Esophagus (tissue), 2 donors: ENCODE results near the gene MYL3. TPM values are rescaled to one million over a fixed set of nuclear protein-coding genes. Genes with fewer than 3 reads are reported as not detected.

Experiments used
- H3K27ac ChIP-seq, 2 donors: one replicate each; pipeline ENCODE4 v1.5.1; 2013; ENCODE audit warnings: low read depth in 2 of 2, mild to moderate bottlenecking in 2 of 2, inconsistent platforms in 1 of 2, low read length in 1 of 2, moderate library complexity in 1 of 2
- H3K27me3 ChIP-seq, 2 donors: one replicate each; pipeline ENCODE4 v1.6.1; 2013; ENCODE audit warnings: low read length in 2 of 2, control low read depth in 1 of 2, mild to moderate bottlenecking in 1 of 2; ENCODE audit not compliant: insufficient read depth in 2 of 2, control insufficient read depth in 1 of 2
- H3K36me3 ChIP-seq, 2 donors: one replicate each; pipeline ENCODE4 v1.6.1; 2013; ENCODE audit warnings: low read length in 1 of 2; ENCODE audit not compliant: control insufficient read depth in 2 of 2, insufficient read depth in 2 of 2
- H3K4me1 ChIP-seq, 2 donors: one replicate each; pipeline ENCODE4 v1.6.1; 2013; ENCODE audit warnings: low read length in 1 of 2; ENCODE audit not compliant: control insufficient read depth in 2 of 2, insufficient read depth in 2 of 2
- H3K4me3 ChIP-seq, 2 donors: one replicate each; pipeline ENCODE4 v1.5.1; 2013; ENCODE audit warnings: low read length in 2 of 2, mild to moderate bottlenecking in 2 of 2, low read depth in 1 of 2, moderate library complexity in 1 of 2
- H3K9me3 ChIP-seq, 2 donors: one replicate each; pipeline ENCODE4 v1.6.1; 2013; ENCODE audit warnings: mild to moderate bottlenecking in 2 of 2, low read depth in 1 of 2, low read length in 1 of 2, moderate library complexity in 1 of 2; ENCODE audit not compliant: control insufficient read depth in 2 of 2, insufficient read depth in 1 of 2
- WGBS, 2 donors: extraction: QIAGEN DNeasy Blood & Tissue Kit; methylation state at CpG; one replicate each; pipeline ENCODE4 v1.1.7; 2013; 5-methylcytosine and 5-hydroxymethylcytosine counted together
- polyA plus RNA-seq, 2 donors: library from polyadenylated mRNA; stranded (reverse); fragments of 200-250 nt; gene quantifications; one replicate each; pipeline ENCODE4 v1.2.3, GENCODE V29; 2013
- donor health status: healthy with polysubstance abuse.
- donor health status: Bipolar disorder and iron deficiency.

The MYL3 gene
- polyA plus RNA-seq, 2 donors: 0.67 to 0.87 TPM

- H3K4me1 ChIP-seq: peaks cover 4 to 19% of the 10 kb centered on the region in 2 donors
- no peaks in the 10 kb centered on the region for H3K36me3 ChIP-seq
- H3K27me3 ChIP-seq: no peaks in the 10 kb centered on the region
- peaks cover 0 to 2% of the 10 kb centered on the region in 2 donors for H3K9me3 ChIP-seq
- H3K27ac ChIP-seq: no peak overlapping the region
- no peak overlapping the region for H3K4me3 ChIP-seq
- 73 to 77% methylated on average over 4 of the region's 4 CpGs for WGBS, 2 donors
Observed at GRCh38 chr3:46906471-46907058, 43.3 kb upstream of the MYL3 start.

- WGBS, 2 donors: 82 to 84% methylated on average over 11 of the region's 11 CpGs
- Histone ChIP-seq H3K36me3 (no peaks in the 10 kb centered on the region), H3K4me1 (peaks cover 4 to 19% of the 10 kb centered on the region in 2 donors), H3K4me3 (no peak overlapping the region), H3K27me3 (no peaks in the 10 kb centered on the region), H3K9me3 (peaks cover 0 to 2% of the 10 kb centered on the region in 2 donors), H3K27ac (no peak overlapping the region)
Observed at GRCh38 chr3:46905661-46906451, 42.6 kb upstream of the MYL3 start.

GRCh38 chr3:46905213-46905560, 41.9 kb upstream of the MYL3 start:
- H3K36me3 ChIP-seq: no peaks in the 10 kb centered on the region
- no peak overlapping the region for H3K27ac ChIP-seq
- 86 to 88% methylated on average over 3 of the region's 3 CpGs for WGBS, 2 donors
- H3K9me3 ChIP-seq: peaks cover 0 to 2% of the 10 kb centered on the region in 2 donors
- no peaks in the 10 kb centered on the region for H3K27me3 ChIP-seq
- peaks cover 4 to 19% of the 10 kb centered on the region in 2 donors for H3K4me1 ChIP-seq
- H3K4me3 ChIP-seq: no peak overlapping the region

GRCh38 chr3:46904303-46905212, 41.3 kb upstream of the MYL3 start:
- Histone ChIP-seq H3K4me3 (no peak overlapping the region), H3K9me3 (peaks cover 0 to 2% of the 10 kb centered on the region in 2 donors), H3K36me3 (no peaks in the 10 kb centered on the region), H3K27me3 (no peaks in the 10 kb centered on the region), H3K4me1 (peaks cover 4 to 15% of the 10 kb centered on the region in 2 donors), H3K27ac (no peak overlapping the region)
- 83% methylated on average over 18 of the region's 18 CpGs for WGBS, 2 donors

GRCh38 chr3:46903341-46904302, 40.4 kb upstream of the MYL3 start:
- Histone ChIP-seq H3K27ac (no peak overlapping the region), H3K36me3 (no peaks in the 10 kb centered on the region), H3K4me3 (no peak overlapping the region), H3K4me1 (peaks cover 0 to 9% of the 10 kb centered on the region in 2 donors), H3K27me3 (no peaks in the 10 kb centered on the region), H3K9me3 (peaks cover 0 to 2% of the 10 kb centered on the region in 2 donors)
- WGBS, 2 donors: 77 to 82% methylated on average over 21 of the region's 21 CpGs

GRCh38 chr3:46902188-46902631, 39.0 kb upstream of the MYL3 start:
- Histone ChIP-seq H3K27me3 (no peaks in the 10 kb centered on the region), H3K4me1 (peaks cover 0 to 7% of the 10 kb centered on the region in 2 donors), H3K9me3 (no peaks in the 10 kb centered on the region), H3K27ac (no peak overlapping the region), H3K4me3 (no peak overlapping the region), H3K36me3 (no peaks in the 10 kb centered on the region)
- WGBS, 2 donors: 91 to 93% methylated on average over 15 of the region's 15 CpGs

GRCh38 chr3:46901591-46902187, 38.4 kb upstream of the MYL3 start:
- H3K27ac ChIP-seq: no peak overlapping the region
- H3K4me1 ChIP-seq: peaks cover 0 to 6% of the 10 kb centered on the region in 2 donors
- no peaks in the 10 kb centered on the region for H3K9me3 ChIP-seq
- no peaks in the 10 kb centered on the region for H3K27me3 ChIP-seq
- no peaks in the 10 kb centered on the region for H3K36me3 ChIP-seq
- no peak overlapping the region for H3K4me3 ChIP-seq
- 89 to 93% methylated on average over 17 of the region's 17 CpGs for WGBS, 2 donors

GRCh38 chr3:46901061-46901460, 37.8 kb upstream of the MYL3 start:
- Histone ChIP-seq H3K9me3 (no peaks in the 10 kb centered on the region), H3K27me3 (no peaks in the 10 kb centered on the region), H3K4me1 (peaks cover 0 to 5% of the 10 kb centered on the region in 2 donors), H3K27ac (no peak overlapping the region), H3K4me3 (no peak overlapping the region), H3K36me3 (no peaks in the 10 kb centered on the region)
- WGBS, 2 donors: 78 to 82% methylated on average over 3 of the region's 3 CpGs
